Neural progenitor cell (in vitro differentiated cells): Measurements from ENCODE around the gene MBTPS1. TPM values are rescaled to one million over a fixed set of nuclear protein-coding genes. Genes with fewer than 3 reads are reported as not detected.

Experiments
- DNase-seq: peaks from one replicate; pipeline ENCODE4 v3.0.0-alpha.2; 2016; ENCODE audit warnings: low spot score
- H2AFZ ChIP-seq: fragments of 200-600 bp; sonication (generic); replicated peaks from 2 replicates; pipeline ENCODE4 v1.6.1; 2016; ENCODE audit warnings: antibody characterized with exemption
- H3F3A ChIP-seq: fragments of 200-600 bp; sonication (generic); 2 replicates; pipeline ENCODE4 v1.6.1; 2016; ENCODE audit warnings: antibody characterized with exemption, low read depth
- H3K27ac ChIP-seq: fragments of 200-600 bp; sonication (generic); 2 replicates; pipeline ENCODE4 v1.5.1; 2016; ENCODE audit warnings: mild to moderate bottlenecking
- H3K27me3 ChIP-seq: fragments of 200-600 bp; sonication (generic); 2 replicates; pipeline ENCODE4 v1.6.1; 2016; ENCODE audit warnings: mild to moderate bottlenecking, moderate library complexity
- H3K36me3 ChIP-seq: fragments of 200-600 bp; sonication (generic); 2 replicates; pipeline ENCODE4 v1.5.1; 2016
- H3K4me1 ChIP-seq: fragments of 200-600 bp; sonication (generic); 2 replicates; pipeline ENCODE4 v1.6.1; 2016; ENCODE audit warnings: mixed run types
- H3K4me2 ChIP-seq: fragments of 200-600 bp; sonication (generic); 2 replicates; pipeline ENCODE4 v1.6.1; 2016
- H3K4me3 ChIP-seq: fragments of 200-600 bp; sonication (generic); 2 replicates; pipeline ENCODE4 v1.5.1; 2016
- H3K79me2 ChIP-seq: fragments of 200-600 bp; sonication (generic); 2 replicates; pipeline ENCODE4 v1.6.1; 2016; ENCODE audit warnings: low read depth
- H3K9ac ChIP-seq: fragments of 200-600 bp; sonication (generic); 2 replicates; pipeline ENCODE4 v1.6.1; 2016
- H3K9me3 ChIP-seq: fragments of 200-600 bp; sonication (generic); 2 replicates; pipeline ENCODE4 v1.5.1; 2016; ENCODE audit warnings: low read depth
- H4K20me1 ChIP-seq: fragments of 200-600 bp; sonication (generic); 2 replicates; pipeline ENCODE4 v1.6.1; 2016; ENCODE audit warnings: low read depth
- H3K27ac Mint-ChIP-seq: 3 replicates; pipeline ENCODE4 v1.8.0; 2021; ENCODE audit warnings: mixed read lengths
- H3K27me3 Mint-ChIP-seq: 2 replicates; pipeline ENCODE4 v1.8.0; 2022; ENCODE audit warnings: low read depth, mild to moderate bottlenecking, inconsistent platforms, moderate library complexity, mixed read lengths; ENCODE audit not compliant: insufficient read depth
- H3K36me3 Mint-ChIP-seq: 3 replicates; pipeline ENCODE4 v1.8.0; 2021; ENCODE audit warnings: mixed read lengths
- H3K4me1 Mint-ChIP-seq: 3 replicates; pipeline ENCODE4 v1.8.0; 2021; ENCODE audit warnings: mixed read lengths
- H3K4me3 Mint-ChIP-seq: 3 replicates; pipeline ENCODE4 v1.8.0; 2021; ENCODE audit warnings: mild to moderate bottlenecking, moderate library complexity, mixed read lengths
- H3K9me3 Mint-ChIP-seq: 3 replicates; pipeline ENCODE4 v1.8.0; 2020; ENCODE audit warnings: mixed read lengths
- EZH2 ChIP-seq: fragments of 200-600 bp; sonication (generic); IDR thresholded peaks from 2 replicates; pipeline ENCODE4 v1.6.1; 2017; ENCODE audit warnings: antibody characterized with exemption, mild to moderate bottlenecking, moderate library complexity
- EZH2phosphoT487 ChIP-seq: fragments of 200-600 bp; sonication (generic); IDR thresholded peaks from 2 replicates; pipeline ENCODE4 v1.6.1; 2017; ENCODE audit warnings: antibody characterized with exemption
- total RNA-seq: library from RNA; depleted of rRNA; stranded (reverse); fragments of >200 nt; gene quantifications from 2 replicates; pipeline ENCODE4 v1.2.3, GENCODE V29; 2015; ENCODE audit warnings: low replicate concordance
- TF ChIP-seq, protein P1 (sequence below): fragments of 200-600 bp; sonication (generic); IDR thresholded peaks from 2 replicates; pipeline ENCODE4 v1.5.1; 2017; ENCODE audit warnings: antibody characterized with exemption, mild to moderate bottlenecking

MBTPS1 gene
- total RNA-seq, 1 donor from 2014 or later: 52.3 TPM

DNA sequence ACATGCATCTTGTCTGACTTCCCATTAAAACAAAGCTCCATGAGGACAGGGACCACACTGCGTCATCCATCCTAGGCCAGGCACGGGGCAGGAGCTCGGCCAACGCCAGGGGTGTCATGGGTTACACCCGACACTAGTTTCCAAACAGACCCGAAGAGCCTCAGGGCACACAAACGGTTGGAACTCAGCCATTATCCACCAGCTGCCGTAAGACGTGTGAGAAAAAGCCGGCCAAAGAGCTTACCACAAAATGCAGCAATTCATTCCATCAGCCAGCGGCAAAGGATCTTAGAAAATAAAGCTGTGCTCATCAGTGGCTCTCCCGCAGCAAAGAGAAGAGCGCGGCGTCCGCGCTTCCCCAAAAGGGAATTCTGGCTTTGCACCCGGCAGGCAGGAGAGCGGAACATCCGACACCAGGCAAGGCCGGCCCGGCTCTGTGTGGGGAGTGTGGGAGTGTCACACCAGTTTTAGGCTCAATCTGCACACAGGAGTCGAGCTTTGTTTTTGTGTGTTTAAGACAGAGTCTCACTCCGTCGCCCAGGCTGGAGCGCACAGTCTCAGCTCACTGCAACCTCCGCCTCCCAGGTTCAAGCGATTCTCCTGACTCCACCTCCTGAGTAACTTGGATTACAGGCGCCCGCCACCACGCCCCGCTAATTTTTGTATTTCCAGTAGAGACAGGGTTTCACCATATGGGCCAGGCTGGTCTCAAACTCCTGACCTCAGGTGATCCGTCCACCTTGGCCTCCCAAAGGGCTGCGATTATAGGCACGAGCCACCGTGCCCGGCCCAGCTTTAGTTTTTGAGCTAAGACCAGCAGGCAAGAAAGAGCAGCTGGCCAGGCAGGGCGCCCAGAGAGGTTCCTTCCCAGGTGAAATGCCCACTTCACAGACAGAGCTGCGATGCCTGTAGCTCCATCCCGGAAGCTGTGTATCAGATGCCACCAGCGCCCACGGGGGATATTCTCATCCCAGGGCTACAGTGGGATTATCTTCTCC lies 75.6 kb downstream of the MBTPS1 start:
- peaks cover 29% of the 10 kb centered on the region for H3K27me3 Mint-ChIP-seq
- no peak overlapping the region for H3K4me3 Mint-ChIP-seq
- DNase-seq: peak; percentile 39
- TF ChIP-seq EZH2phosphoT487 (no peak), EZH2 (no peak)
- TF ChIP-seq, protein P1, sequence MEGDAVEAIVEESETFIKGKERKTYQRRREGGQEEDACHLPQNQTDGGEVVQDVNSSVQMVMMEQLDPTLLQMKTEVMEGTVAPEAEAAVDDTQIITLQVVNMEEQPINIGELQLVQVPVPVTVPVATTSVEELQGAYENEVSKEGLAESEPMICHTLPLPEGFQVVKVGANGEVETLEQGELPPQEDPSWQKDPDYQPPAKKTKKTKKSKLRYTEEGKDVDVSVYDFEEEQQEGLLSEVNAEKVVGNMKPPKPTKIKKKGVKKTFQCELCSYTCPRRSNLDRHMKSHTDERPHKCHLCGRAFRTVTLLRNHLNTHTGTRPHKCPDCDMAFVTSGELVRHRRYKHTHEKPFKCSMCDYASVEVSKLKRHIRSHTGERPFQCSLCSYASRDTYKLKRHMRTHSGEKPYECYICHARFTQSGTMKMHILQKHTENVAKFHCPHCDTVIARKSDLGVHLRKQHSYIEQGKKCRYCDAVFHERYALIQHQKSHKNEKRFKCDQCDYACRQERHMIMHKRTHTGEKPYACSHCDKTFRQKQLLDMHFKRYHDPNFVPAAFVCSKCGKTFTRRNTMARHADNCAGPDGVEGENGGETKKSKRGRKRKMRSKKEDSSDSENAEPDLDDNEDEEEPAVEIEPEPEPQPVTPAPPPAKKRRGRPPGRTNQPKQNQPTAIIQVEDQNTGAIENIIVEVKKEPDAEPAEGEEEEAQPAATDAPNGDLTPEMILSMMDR: no peak
- Histone ChIP-seq H3K9ac (no peak overlapping the region), H3K4me3 (no peak overlapping the region), H2AFZ (no peak overlapping the region), H3K27me3 (no peaks in the 10 kb centered on the region), H4K20me1 (peaks cover 8% of the 10 kb centered on the region), H3K4me1 (peaks cover 55% of the 10 kb centered on the region), H3K9me3 (no peaks in the 10 kb centered on the region), H3K79me2 (no peaks in the 10 kb centered on the region), H3F3A (peaks cover 33% of the 10 kb centered on the region), H3K27ac (peak overlapping the region; percentile 53), H3K36me3 (no peaks in the 10 kb centered on the region), H3K4me2 (peak overlapping the region; percentile 17)
- H3K36me3 Mint-ChIP-seq: no peaks in the 10 kb centered on the region
- peaks cover 7% of the 10 kb centered on the region for H3K9me3 Mint-ChIP-seq
- H3K27ac Mint-ChIP-seq: peak overlapping the region; percentile 80
- peaks cover 55% of the 10 kb centered on the region for H3K4me1 Mint-ChIP-seq

DNA sequence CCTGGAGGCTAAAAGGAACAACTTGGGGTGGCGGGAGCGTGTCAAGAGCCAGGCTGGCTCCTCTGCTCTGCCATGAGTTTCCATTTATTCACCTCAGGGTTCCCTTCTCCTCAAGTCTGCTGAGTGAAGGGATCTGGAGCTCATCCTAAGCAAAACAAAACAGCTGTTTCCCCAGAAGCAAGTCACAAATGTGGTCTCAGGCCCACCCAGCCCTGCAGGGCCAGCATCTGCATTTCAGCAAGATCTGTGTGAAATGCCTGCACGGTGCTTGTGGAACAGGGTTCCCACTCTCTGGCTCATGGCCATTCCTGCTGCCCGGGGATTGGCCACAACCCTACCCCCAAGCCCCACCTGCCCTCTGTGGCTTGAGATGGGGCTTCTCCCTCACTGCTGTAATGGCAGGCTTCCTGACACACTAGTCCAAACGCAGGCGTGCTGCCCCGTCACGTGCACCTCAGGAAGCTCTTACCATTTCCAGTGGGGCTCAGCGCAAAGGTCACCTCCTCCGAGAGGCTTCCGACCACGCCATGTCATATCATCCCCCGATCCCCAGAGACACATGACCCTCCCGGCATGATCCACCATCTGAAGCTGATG lies 76.4 kb downstream of the MBTPS1 start:
- Mint-ChIP-seq H3K27ac (peak overlapping the region; percentile 80), H3K4me3 (no peak overlapping the region), H3K9me3 (peaks cover 13% of the 10 kb centered on the region), H3K4me1 (peaks cover 52% of the 10 kb centered on the region), H3K36me3 (peaks cover 3% of the 10 kb centered on the region), H3K27me3 (peaks cover 29% of the 10 kb centered on the region)
- Histone ChIP-seq H3K4me1 (peaks cover 50% of the 10 kb centered on the region), H3K9me3 (no peaks in the 10 kb centered on the region), H3K4me2 (peak overlapping the region; percentile 17), H3K27me3 (no peaks in the 10 kb centered on the region), H3K27ac (no peak overlapping the region), H2AFZ (no peak overlapping the region), H3K36me3 (no peaks in the 10 kb centered on the region), H3K4me3 (no peak overlapping the region), H4K20me1 (peaks cover 8% of the 10 kb centered on the region), H3F3A (peaks cover 25% of the 10 kb centered on the region), H3K9ac (no peak overlapping the region), H3K79me2 (no peaks in the 10 kb centered on the region)
- TF ChIP-seq EZH2phosphoT487 (no peak), EZH2 (no peak)
- TF ChIP-seq, protein P1: no peak
- no peak for DNase-seq

DNA sequence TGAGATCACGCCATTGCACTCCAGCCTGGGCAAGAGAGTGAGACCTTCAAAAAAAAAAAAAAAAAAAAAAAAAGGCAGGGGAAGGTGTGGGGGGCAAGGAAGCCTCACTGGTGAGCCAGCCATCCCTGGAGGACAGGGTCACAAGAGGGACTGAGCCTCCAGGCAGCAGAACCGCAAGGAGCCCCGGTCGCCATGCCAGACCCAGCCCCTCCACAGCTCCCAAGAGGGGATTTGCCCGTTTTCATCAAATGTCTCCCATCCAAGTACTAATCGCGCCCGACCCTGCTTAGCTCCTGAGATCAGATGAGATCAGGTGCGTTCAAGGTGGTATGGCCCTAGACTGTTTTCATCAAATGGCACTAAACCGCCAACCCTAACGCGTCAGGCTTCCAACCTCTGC lies 77.0 kb downstream of the MBTPS1 start:
- H3K9me3 Mint-ChIP-seq: peaks cover 18% of the 10 kb centered on the region
- Histone ChIP-seq H3K4me2 (no peak overlapping the region), H3K4me3 (no peak overlapping the region), H3K79me2 (no peaks in the 10 kb centered on the region), H4K20me1 (peaks cover 6% of the 10 kb centered on the region), H3K27me3 (no peaks in the 10 kb centered on the region), H3F3A (peaks cover 21% of the 10 kb centered on the region), H2AFZ (no peak overlapping the region), H3K9me3 (no peaks in the 10 kb centered on the region), H3K27ac (no peak overlapping the region), H3K36me3 (no peaks in the 10 kb centered on the region), H3K9ac (no peak overlapping the region), H3K4me1 (peaks cover 43% of the 10 kb centered on the region)
- peaks cover 47% of the 10 kb centered on the region for H3K4me1 Mint-ChIP-seq
- no peak overlapping the region for H3K4me3 Mint-ChIP-seq
- no peak for DNase-seq
- H3K27me3 Mint-ChIP-seq: peaks cover 29% of the 10 kb centered on the region
- H3K27ac Mint-ChIP-seq: peak overlapping the region; percentile 59
- no peak for TF ChIP-seq EZH2phosphoT487
- TF ChIP-seq, protein P1: no peak
- no peak for TF ChIP-seq EZH2
- peaks cover 3% of the 10 kb centered on the region for H3K36me3 Mint-ChIP-seq
